Mesothelial cell of epicardium (in vitro differentiated cells): ENCODE measurements around the gene PAFAH1B1. TPM values are rescaled to one million over a fixed set of nuclear protein-coding genes. Genes with fewer than 3 reads are reported as not detected.

ENCODE experiments used
- DNase-seq, 2 experiments: peaks; one replicate each; pipeline ENCODE4 v3.0.0; 2021; ENCODE audit warnings: low spot score in 2 of 2; ENCODE audit not compliant: unreplicated experiment in 2 of 2
- H3K27ac Mint-ChIP-seq: 2 replicates; pipeline ENCODE4 v1.8.0; 2021; ENCODE audit warnings: mixed read lengths
- H3K27me3 Mint-ChIP-seq: 2 replicates; pipeline ENCODE4 v1.8.0; 2021; ENCODE audit warnings: low read depth, mixed read lengths
- H3K36me3 Mint-ChIP-seq: 2 replicates; pipeline ENCODE4 v1.8.0; 2021; ENCODE audit warnings: mixed read lengths
- H3K4me1 Mint-ChIP-seq: 2 replicates; pipeline ENCODE4 v1.8.0; 2021; ENCODE audit warnings: mixed read lengths
- H3K4me3 Mint-ChIP-seq: 2 replicates; pipeline ENCODE4 v1.8.0; 2021; ENCODE audit warnings: mild to moderate bottlenecking, moderate library complexity, mixed read lengths
- H3K9me3 Mint-ChIP-seq: 2 replicates; pipeline ENCODE4 v1.8.0; 2021; ENCODE audit warnings: mixed read lengths
- total RNA-seq: library from RNA; stranded (reverse); gene quantifications from 3 replicates; pipeline ENCODE4 v1.2.1, GENCODE V29; 2021
- TF ChIP-seq, protein P1 (sequence below): fragments of 200-600 bp; sonication (generic); IDR thresholded peaks from one replicate; pipeline ENCODE4 v1.5.0; 2021; ENCODE audit warnings: antibody characterized with exemption; ENCODE audit not compliant: unreplicated experiment

The PAFAH1B1 gene
- total RNA-seq, 1 donor from 2014 or later = 144 TPM

- DNase-seq = no peak
- Mint-ChIP-seq H3K4me1 (peaks cover 20% of the 10 kb centered on the region), H3K27me3 (no peaks in the 10 kb centered on the region), H3K27ac (no peak overlapping the region), H3K9me3 (no peaks in the 10 kb centered on the region), H3K36me3 (peaks cover 32% of the 10 kb centered on the region), H3K4me3 (no peak overlapping the region)
- TF ChIP-seq, protein P1, sequence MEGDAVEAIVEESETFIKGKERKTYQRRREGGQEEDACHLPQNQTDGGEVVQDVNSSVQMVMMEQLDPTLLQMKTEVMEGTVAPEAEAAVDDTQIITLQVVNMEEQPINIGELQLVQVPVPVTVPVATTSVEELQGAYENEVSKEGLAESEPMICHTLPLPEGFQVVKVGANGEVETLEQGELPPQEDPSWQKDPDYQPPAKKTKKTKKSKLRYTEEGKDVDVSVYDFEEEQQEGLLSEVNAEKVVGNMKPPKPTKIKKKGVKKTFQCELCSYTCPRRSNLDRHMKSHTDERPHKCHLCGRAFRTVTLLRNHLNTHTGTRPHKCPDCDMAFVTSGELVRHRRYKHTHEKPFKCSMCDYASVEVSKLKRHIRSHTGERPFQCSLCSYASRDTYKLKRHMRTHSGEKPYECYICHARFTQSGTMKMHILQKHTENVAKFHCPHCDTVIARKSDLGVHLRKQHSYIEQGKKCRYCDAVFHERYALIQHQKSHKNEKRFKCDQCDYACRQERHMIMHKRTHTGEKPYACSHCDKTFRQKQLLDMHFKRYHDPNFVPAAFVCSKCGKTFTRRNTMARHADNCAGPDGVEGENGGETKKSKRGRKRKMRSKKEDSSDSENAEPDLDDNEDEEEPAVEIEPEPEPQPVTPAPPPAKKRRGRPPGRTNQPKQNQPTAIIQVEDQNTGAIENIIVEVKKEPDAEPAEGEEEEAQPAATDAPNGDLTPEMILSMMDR = no peak
Measured at GRCh38 chr17:2680961-2681360, 87.5 kb downstream of the PAFAH1B1 start.

DNA sequence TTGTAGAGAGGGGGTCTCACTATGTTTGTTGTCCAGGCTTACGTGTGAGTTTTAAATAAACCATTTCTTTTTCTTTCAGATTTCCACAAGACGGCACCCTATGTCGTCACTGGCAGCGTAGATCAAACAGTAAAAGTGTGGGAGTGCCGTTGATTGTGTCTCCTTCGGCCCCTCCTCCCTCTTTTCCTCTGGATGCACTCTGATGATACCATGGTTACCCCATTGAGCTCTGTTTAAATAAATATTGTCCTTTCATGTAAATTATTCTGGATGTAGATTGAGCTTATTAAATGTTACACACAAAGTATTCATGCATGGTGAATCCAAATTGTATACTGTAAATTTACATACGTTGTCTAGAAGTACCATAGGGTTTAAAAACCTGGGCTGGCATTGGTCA is 88.2 kb downstream of the PAFAH1B1 start:
- Mint-ChIP-seq H3K36me3 (peaks cover 29% of the 10 kb centered on the region), H3K4me1 (peaks cover 20% of the 10 kb centered on the region), H3K27me3 (no peaks in the 10 kb centered on the region), H3K4me3 (no peak overlapping the region), H3K27ac (peak overlapping the region; percentile 27), H3K9me3 (no peaks in the 10 kb centered on the region)
- TF ChIP-seq, protein P1 = no peak
- no peak for DNase-seq

DNA sequence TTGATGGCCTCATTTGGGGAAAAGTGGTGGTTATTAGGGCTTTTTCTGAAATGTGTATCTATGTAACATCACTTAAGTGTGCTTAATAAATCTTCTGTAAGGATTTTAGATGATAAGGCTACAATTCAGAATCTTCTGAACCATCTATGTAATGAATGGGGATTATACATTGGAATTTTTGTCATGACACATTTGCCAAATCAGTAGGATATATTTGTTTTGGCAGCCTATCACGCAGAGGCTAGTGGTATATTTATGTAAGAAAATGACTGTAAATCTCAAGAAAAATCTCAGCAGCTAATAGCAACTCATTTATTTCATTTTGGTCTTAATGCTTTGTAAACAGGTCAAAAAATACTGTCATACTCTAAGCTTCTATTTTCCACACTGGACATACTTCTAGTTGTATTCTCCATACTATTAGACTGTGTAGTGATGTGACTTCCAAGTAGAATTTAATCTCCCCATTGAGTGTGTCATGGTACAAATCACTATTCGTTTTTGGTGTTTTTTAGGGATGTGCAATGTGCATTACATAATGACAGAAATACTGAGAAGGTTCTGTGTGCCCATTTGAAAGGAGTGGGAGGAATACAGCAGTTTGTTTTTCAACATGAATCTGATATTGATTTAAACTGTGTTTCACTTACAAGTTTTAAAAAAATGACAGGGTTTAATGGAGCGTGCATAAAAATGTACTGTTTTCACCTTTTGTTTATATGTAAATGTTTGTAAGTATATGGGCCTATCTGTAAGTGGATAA is 88.9 kb downstream of the PAFAH1B1 start:
- H3K4me1 Mint-ChIP-seq = peaks cover 20% of the 10 kb centered on the region
- H3K27ac Mint-ChIP-seq = no peak overlapping the region
- no peak overlapping the region for H3K4me3 Mint-ChIP-seq
- TF ChIP-seq, protein P1 = no peak
- H3K36me3 Mint-ChIP-seq = peaks cover 24% of the 10 kb centered on the region
- DNase-seq = no peak
- H3K9me3 Mint-ChIP-seq = no peaks in the 10 kb centered on the region
- H3K27me3 Mint-ChIP-seq = no peaks in the 10 kb centered on the region

GRCh38 chr17:2683912-2684311 is 90.5 kb downstream of the PAFAH1B1 start:
- no peak for DNase-seq
- H3K27me3 Mint-ChIP-seq = no peaks in the 10 kb centered on the region
- no peak overlapping the region for H3K4me3 Mint-ChIP-seq
- H3K4me1 Mint-ChIP-seq = peaks cover 20% of the 10 kb centered on the region
- H3K9me3 Mint-ChIP-seq = no peaks in the 10 kb centered on the region
- TF ChIP-seq, protein P1 = no peak
- peaks cover 23% of the 10 kb centered on the region for H3K36me3 Mint-ChIP-seq
- no peak overlapping the region for H3K27ac Mint-ChIP-seq

- TF ChIP-seq, protein P1 = no peak
- Mint-ChIP-seq H3K4me1 (peaks cover 26% of the 10 kb centered on the region), H3K36me3 (peaks cover 18% of the 10 kb centered on the region), H3K27me3 (no peaks in the 10 kb centered on the region), H3K4me3 (no peak overlapping the region), H3K9me3 (no peaks in the 10 kb centered on the region), H3K27ac (no peak overlapping the region)
- DNase-seq = no peak
Measured at GRCh38 chr17:2684549-2684948, 91.1 kb downstream of the PAFAH1B1 start.
